Smooth muscle cell of bladder (primary cell): ENCODE data around the gene N4BP2. TPM values are rescaled to one million over a fixed set of nuclear protein-coding genes. Genes with fewer than 3 reads are reported as not detected.

Experiments
- total RNA-seq: library from RNA; depleted of rRNA; stranded (reverse); fragments of >200 nt; gene quantifications from 2 replicates; pipeline ENCODE4 v1.2.3, GENCODE V29; 2014

Gene N4BP2
- total RNA-seq, result 3.9 and 6.3 TPM in 2 replicates

GRCh38 chr4:40056716-40057585 is at the start of gene N4BP2:
Gene N4BP2, plus strand, starts transcription at chr4:40056850. Its CDS starts 40,491 bp downstream, at chr4:40097341.

GRCh38 chr4:40196724-40197281 is 140.2 kb downstream of the N4BP2 start, which contains the start of gene RHOH:
Gene RHOH, plus strand, starts transcription at chr4:40197031. Its CDS starts 46,356 bp downstream, at chr4:40243387.

Other genes with a start within 250 kb of the N4BP2 start
- 40.7 and 46.6 TPM in 2 replicates for gene PDS5A, start 78.9 kb upstream of the N4BP2 start, total RNA-seq
- under 0.01 and 0.09 TPM in 2 replicates for gene RHOH, start 140.2 kb downstream of the N4BP2 start, total RNA-seq